GM11168 (cell line): Measurements from ENCODE around the gene MRPL10.

Experiments
- in situ Hi-C: fragments of 300-500 bp; cut with MboI; formaldehyde crosslinking; loops from one replicate; pipeline ENCODE4 v1.12.0; 2022; ENCODE audit warnings: low sequenced_read_pairs; ENCODE audit not compliant: unreplicated experiment

Gene MRPL10

GRCh38 chr17:47831003-47831933 lies at the start of gene MRPL10, which contains the start of gene LRRC46:
MRPL10 (minus strand) TSS chr17:47831541; CDS start chr17:47831511, 30 bp downstream.
LRRC46 (plus strand) TSS chr17:47831670; CDS start chr17:47831990, 320 bp downstream.
- in situ Hi-C loops = no loop called here

- in situ Hi-C loops = no loop called here
Observed at GRCh38 chr17:47879776-47880454, 48.6 kb upstream of the MRPL10 start.

DNA sequence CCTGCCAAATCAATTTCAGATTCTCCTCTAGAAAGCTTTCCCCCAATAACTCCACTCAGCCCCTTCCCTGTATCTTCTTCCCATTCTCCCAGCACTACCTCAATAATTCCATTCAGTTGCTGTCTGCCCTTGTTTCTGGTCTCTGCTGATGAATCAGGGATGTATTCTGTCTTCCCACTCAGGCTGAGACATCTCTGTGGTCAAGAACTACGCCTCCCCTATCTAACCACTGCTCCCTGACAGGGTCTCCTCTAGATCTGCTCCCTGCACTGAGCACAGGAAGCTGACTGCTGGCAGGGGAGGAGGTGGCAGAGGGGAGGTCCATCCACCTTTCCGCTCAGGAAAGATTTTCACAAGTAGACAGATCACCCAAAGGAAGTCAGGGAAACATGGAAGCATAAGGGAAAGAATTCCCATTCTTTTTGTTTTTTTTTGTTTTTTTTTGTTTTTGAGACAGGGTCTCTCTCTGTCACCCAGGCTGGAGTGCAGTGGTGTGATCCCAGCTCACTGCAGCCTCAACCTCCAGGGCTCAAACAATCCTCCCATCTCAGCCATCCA lies 47.8 kb upstream of the MRPL10 start:
- in situ Hi-C loops = no loop called here

- in situ Hi-C loops = no loop called here
Observed at GRCh38 chr17:47878203-47879027, 47.1 kb upstream of the MRPL10 start.

DNA sequence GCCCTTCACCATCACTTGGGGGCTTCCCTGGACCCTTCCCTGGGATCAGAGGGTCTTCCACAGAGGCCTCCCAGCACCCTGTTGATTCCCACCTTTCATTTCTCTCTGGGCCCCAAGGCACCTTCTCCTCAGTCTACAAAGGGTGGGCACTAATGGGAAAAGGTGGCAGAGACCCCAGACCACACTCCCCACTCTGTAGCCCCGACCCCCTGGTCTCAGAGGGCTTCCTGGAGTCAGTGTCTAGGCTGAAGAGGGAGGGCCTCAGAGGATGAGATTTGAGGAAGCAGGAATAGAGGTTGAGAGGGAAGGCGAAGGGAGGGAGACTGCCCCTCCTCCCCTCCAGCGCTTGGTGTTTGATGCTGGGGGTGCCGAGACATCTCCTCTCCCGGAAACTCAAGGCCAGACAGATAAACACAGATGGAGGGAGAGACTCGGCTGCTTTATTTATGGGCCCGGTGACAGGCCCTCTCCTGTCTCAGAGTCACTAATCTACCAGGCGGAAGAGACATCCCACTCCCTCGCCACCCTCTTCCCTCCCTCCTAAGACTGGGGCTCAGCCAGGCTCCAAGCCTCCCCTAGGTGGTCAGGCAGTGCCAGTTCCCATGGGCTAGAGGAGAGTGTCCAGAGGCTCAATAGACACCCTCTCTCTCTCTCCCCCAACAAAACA lies 46.2 kb upstream of the MRPL10 start:
- in situ Hi-C loops = no loop called here

GRCh38 chr17:47875011-47875985 lies 44.0 kb upstream of the MRPL10 start:
- in situ Hi-C loops = no loop called here

DNA sequence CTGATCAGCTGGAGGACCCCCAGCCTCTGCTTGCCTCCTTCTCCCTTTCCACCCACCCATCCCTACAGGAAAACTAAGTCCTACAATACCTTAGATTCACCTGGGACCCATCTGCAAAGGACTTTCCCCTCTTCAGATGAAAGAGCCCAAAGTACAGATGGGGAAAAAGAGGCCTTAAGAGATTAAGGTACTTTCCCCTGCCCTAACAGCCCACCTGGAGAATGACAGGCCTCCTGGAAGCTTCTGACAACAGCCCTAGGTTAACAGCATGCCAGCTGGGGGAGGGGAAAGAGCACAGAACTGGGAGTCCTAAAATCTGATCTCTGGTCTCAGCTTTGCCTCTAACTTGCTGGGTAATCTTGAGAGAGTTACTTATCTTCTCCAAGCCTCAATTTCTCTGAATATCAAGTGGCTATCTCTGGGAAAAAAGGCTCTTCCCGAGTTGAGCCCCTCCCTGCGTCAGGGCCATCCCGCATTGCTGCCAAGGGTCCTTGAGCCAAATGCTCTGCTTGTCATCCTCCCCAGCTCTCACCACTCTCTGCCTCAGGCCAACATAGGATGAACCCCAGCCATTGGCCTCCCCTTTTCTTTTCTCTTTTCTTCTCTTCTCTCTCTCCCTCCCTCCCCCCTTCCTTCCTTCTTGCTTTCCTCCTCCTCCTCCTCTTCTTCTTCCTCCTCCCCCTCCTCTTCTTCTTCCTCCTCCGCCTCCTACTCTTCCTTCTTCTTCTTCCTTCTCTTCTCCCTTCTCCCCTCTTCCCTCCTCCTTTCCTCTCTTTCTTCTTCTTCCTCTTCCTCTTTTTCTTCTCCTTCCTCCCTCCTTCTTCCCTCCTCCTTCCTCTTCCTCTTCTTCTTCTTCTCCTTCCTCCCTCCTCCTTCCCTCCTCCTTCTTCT lies 42.1 kb upstream of the MRPL10 start:
- in situ Hi-C loops = no loop called here

- in situ Hi-C loops = no loop called here
Observed at GRCh38 chr17:47872651-47873161, 41.4 kb upstream of the MRPL10 start.

DNA sequence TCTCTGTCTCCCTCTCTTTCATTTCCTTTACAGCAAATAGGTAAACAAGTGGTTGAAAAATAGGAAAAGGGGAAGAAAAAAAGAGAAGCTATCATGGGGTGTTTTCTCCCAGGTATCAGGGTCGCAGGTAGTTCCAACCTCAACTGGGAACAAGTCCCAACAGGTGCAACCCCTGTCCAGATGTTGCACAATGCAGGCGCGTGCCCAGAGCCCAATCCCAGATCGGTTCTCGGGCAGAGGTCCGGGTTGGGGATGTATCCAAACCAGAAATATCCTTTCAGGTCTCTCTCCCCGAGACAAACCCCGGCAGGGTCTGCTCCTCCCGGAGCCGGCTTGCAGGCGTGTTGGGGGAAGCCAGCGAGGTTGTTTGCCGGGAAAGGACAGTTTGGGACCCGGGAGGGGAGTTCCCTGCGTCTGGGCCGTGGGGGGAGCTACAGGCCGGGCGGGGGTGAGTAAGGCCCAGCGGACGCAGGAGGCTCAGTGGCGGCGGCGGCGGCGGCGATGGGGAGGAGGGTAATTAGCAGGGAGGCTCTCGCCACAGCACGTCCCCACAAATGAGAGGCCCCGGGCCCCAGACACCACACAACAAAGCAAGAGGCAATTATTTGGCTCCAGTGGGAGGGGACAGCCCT lies 40.8 kb upstream of the MRPL10 start:
- in situ Hi-C loops = no loop called here

- in situ Hi-C loops = no loop called here
Observed at GRCh38 chr17:47871048-47871447, 39.7 kb upstream of the MRPL10 start.

DNA sequence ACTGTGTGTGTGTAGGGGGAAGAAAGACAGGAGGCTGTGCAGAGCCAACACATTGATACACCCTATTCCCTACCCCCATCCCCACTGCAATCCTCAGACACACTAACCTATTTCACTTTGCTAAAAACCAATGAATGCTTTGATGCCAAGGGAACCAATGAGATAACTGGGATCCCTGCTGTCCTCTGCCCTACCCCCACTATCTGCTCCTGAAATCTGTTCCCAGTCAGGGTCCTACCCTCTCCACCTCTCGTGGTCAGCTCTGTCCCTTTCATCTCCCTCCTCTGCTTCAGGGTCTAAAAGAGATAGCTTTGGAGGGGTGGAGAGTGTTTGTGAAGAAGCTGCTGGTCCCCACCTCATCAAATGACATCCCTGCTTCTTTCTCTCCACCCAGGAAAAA lies 38.7 kb upstream of the MRPL10 start:
- in situ Hi-C loops = no loop called here

GRCh38 chr17:47869114-47869513 lies 37.8 kb upstream of the MRPL10 start:
- in situ Hi-C loops = no loop called here

DNA sequence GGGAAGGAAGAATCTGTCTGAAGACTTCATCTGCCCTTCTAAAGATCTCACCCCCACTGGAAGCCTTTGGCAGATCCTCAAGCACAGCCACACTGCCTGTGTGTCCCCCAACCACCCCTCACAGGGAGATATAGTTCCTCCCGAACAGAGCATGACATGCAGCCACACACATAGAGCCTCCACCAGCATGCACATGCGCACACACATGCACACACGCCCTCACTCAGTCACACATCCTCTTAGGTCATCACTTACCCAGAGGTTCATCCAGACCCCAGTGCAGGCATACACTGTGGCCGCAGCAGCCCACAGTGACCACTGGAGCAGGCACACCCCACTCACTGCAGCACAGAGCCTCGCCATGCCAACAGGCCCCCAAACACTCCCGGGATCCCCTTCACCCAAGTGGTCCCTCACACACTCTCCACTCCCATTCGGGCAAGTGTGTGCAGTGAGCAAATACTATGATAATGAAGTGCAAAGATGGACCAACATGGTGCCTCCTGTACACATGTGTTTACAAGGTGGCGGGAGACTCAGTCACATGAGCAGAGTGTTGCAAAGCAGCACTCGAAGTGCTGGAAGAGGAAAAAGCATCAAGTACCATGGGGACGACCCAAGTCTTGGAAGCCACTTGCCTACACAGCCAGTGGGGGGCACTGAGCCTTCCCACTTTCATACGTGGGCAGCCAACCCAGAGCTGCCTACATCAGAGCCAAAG lies 36.6 kb upstream of the MRPL10 start:
- in situ Hi-C loops = no loop called here

DNA sequence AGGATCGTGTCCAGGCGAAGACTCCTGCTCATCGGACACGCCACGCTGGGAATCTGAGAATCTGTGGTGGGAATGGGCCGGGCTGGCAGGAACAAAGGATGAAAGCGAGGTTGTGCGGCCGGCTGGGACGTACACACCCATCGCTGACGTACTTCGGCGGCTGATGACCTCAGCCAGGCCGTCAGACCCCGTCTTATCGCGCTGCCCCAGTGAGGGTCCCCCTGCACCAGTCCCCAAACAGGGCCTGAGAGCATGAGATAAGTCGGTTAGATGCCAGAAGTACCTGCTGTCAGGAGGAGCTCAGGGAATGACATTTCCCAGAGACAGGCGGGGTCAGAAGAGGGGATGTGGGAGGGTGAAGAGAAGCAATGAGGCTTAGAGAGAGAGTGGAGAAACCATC lies 35.6 kb upstream of the MRPL10 start:
- in situ Hi-C loops = no loop called here

GRCh38 chr17:47864791-47865216 lies 33.5 kb upstream of the MRPL10 start:
- in situ Hi-C loops = no loop called here
